Subcutaneous abdominal adipose tissue (tissue), 5 donors: Measurements from ENCODE around the gene NEK10.
"Not testable (repeated sequence)": the region's sequence is repeated elsewhere in the genome, so short reads cannot be mapped to it uniquely, and the experiment has no call there.

ENCODE experiments used
- H3K27ac ChIP-seq: one replicate; pipeline ENCODE4 v1.7.0; 2013; ENCODE audit warnings: low read depth, mild to moderate bottlenecking, inconsistent platforms, low read length, moderate library complexity
- H3K27me3 ChIP-seq, 5 donors: one replicate each; pipeline ENCODE4 v1.7.0; 2013; ENCODE audit warnings: low read length in 5 of 5, inconsistent platforms in 1 of 5; ENCODE audit not compliant: control insufficient read depth in 5 of 5, insufficient read depth in 4 of 5
- H3K36me3 ChIP-seq, 5 donors: one replicate each; pipeline ENCODE4 v1.7.0; 2013; ENCODE audit warnings: low read length in 5 of 5; ENCODE audit not compliant: control insufficient read depth in 5 of 5, insufficient read depth in 5 of 5
- H3K4me1 ChIP-seq, 5 donors: one replicate each; pipeline ENCODE4 v1.7.0; 2013; ENCODE audit warnings: low read length in 5 of 5, mild to moderate bottlenecking in 3 of 5, moderate library complexity in 1 of 5; ENCODE audit not compliant: control insufficient read depth in 5 of 5, insufficient read depth in 5 of 5
- H3K4me3 ChIP-seq, 5 donors: one replicate each; pipeline ENCODE4 v1.7.0; 2013; ENCODE audit warnings: low read length in 5 of 5, low read depth in 1 of 5
- H3K9ac ChIP-seq, 5 donors: one replicate each; pipeline ENCODE4 v1.7.0; 2013; ENCODE audit warnings: low read length in 5 of 5, mild to moderate bottlenecking in 4 of 5, moderate library complexity in 3 of 5
- H3K9me3 ChIP-seq, 5 donors: one replicate each; pipeline ENCODE4 v1.7.0; 2013; ENCODE audit warnings: low read length in 5 of 5; ENCODE audit not compliant: control insufficient read depth in 5 of 5
- donor health status: healthy.
- donor health status: healthy.
- donor health status: healthy.
- donor health status: healthy.
- donor health status: healthy.

The NEK10 gene

GRCh38 chr3:27319304-27319703, 49.9 kb downstream of the NEK10 start:
- no peaks in the 10 kb centered on the region for H3K27me3 ChIP-seq
- no peak overlapping the region for H3K27ac ChIP-seq
- peaks cover 0 to 9% (median 0%) of the 10 kb centered on the region in 5 donors for H3K4me1 ChIP-seq

GRCh38 chr3:27317096-27317495, 52.1 kb downstream of the NEK10 start:
- Histone ChIP-seq H3K4me1 (peaks cover 0 to 9% (median 0%) of the 10 kb centered on the region in 5 donors), H3K4me3 (no peak overlapping the region), H3K9ac (no peak overlapping the region), H3K27ac (no peak overlapping the region), H3K36me3 (no peaks in the 10 kb centered on the region), H3K27me3 (no peaks in the 10 kb centered on the region), H3K9me3 (no peaks in the 10 kb centered on the region)

More at GRCh38 chr3:27319304-27319703, 49.9 kb downstream of the NEK10 start:
- no peak overlapping the region for H3K9ac ChIP-seq
- no peaks in the 10 kb centered on the region for H3K36me3 ChIP-seq
- no peak overlapping the region for H3K4me3 ChIP-seq
- no peaks in the 10 kb centered on the region for H3K9me3 ChIP-seq

- H3K4me3 ChIP-seq, result no peak overlapping the region
- no peaks in the 10 kb centered on the region for H3K9me3 ChIP-seq
- no peak overlapping the region for H3K27ac ChIP-seq
- H3K27me3 ChIP-seq, result no peaks in the 10 kb centered on the region
- H3K9ac ChIP-seq, result no peak overlapping the region
- no peaks in the 10 kb centered on the region for H3K36me3 ChIP-seq
- H3K4me1 ChIP-seq, result peaks cover 0 to 7% (median 0%) of the 10 kb centered on the region in 5 donors
These were observed 54.2 kb downstream of the NEK10 start for GRCh38 chr3:27315003-27315402.

- H3K36me3 ChIP-seq, result no peaks in the 10 kb centered on the region
- H3K27ac ChIP-seq, result no peak overlapping the region
- H3K27me3 ChIP-seq, result no peaks in the 10 kb centered on the region
- no peaks in the 10 kb centered on the region for H3K9me3 ChIP-seq
- H3K4me3 ChIP-seq, result no peak overlapping the region
- H3K9ac ChIP-seq, result no peak overlapping the region
- no peaks in the 10 kb centered on the region for H3K4me1 ChIP-seq
These were observed 57.0 kb downstream of the NEK10 start for GRCh38 chr3:27312044-27312668.

DNA sequence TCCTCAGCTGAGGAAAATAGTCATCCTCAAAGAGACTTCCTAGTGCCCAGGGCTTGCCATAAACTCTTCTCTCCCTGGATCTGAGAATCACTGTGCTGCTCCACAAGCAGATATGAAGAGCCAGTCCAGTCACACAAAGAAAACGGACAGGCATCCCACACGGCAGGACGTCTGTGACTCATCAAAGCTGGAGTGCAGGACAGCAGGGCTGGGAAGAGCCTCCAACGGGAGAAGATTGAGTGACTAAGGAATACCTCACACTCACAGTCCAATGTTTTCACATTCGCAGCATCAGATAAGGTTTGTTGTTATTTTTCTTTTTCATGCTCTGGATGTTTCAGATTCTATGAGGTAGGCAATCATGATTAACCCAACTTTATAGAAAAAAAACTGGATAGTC, 57.8 kb downstream of the NEK10 start:
- no peaks in the 10 kb centered on the region for H3K27me3 ChIP-seq
- H3K4me1 ChIP-seq, result no peaks in the 10 kb centered on the region
- no peak overlapping the region for H3K27ac ChIP-seq
- no peaks in the 10 kb centered on the region for H3K36me3 ChIP-seq
- H3K9ac ChIP-seq, result no peak overlapping the region
- H3K9me3 ChIP-seq, result no peaks in the 10 kb centered on the region
- no peak overlapping the region for H3K4me3 ChIP-seq

- Histone ChIP-seq H3K4me1 (no peaks in the 10 kb centered on the region), H3K27ac (no peak overlapping the region), H3K9ac (no peak overlapping the region), H3K4me3 (no peak overlapping the region), H3K36me3 (no peaks in the 10 kb centered on the region), H3K27me3 (no peaks in the 10 kb centered on the region), H3K9me3 (no peaks in the 10 kb centered on the region)
These were observed 58.5 kb downstream of the NEK10 start for GRCh38 chr3:27310688-27311087.

- H3K36me3 ChIP-seq, result no peaks in the 10 kb centered on the region
- no peaks in the 10 kb centered on the region for H3K4me1 ChIP-seq
- no peak overlapping the region for H3K9ac ChIP-seq
- H3K27ac ChIP-seq, result no peak overlapping the region
- no peak overlapping the region for H3K4me3 ChIP-seq
- H3K9me3 ChIP-seq, result no peaks in the 10 kb centered on the region
- no peaks in the 10 kb centered on the region for H3K27me3 ChIP-seq
These were observed 61.6 kb downstream of the NEK10 start for GRCh38 chr3:27307566-27307965.

GRCh38 chr3:27302891-27303290, 66.3 kb downstream of the NEK10 start:
- no peaks in the 10 kb centered on the region for H3K27me3 ChIP-seq
- peaks cover 0 to 3% (median 0%) of the 10 kb centered on the region in 5 donors for H3K9me3 ChIP-seq
- H3K27ac ChIP-seq, result no peak overlapping the region
- no peaks in the 10 kb centered on the region for H3K36me3 ChIP-seq
- H3K4me3 ChIP-seq, result no peak overlapping the region
- H3K9ac ChIP-seq, result no peak overlapping the region
- no peaks in the 10 kb centered on the region for H3K4me1 ChIP-seq

DNA sequence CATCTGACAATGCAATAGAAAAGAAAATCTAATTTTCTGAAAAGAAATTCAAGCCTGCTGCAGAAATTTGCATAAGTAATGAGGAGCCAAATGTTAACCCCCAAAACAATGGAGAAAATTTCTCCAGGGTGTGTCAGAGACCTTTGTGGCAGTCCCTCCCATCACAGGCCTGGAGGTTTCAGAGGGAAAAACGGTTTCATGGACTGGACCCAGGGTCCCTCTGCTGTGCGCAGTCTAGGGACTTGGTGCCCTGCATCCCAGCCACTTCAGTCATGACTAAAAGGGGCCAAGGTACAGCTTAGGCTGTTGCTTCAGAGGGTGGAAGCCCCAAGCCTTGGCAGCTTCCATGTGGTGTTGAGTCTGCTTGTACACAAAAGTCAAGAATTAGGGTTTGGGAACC, 70.2 kb downstream of the NEK10 start:
- H3K9me3 ChIP-seq, H3K36me3 ChIP-seq, H3K4me3 ChIP-seq, H3K27me3 ChIP-seq, H3K9ac ChIP-seq, H3K4me1 ChIP-seq, H3K27ac ChIP-seq: not testable (repeated sequence)

DNA sequence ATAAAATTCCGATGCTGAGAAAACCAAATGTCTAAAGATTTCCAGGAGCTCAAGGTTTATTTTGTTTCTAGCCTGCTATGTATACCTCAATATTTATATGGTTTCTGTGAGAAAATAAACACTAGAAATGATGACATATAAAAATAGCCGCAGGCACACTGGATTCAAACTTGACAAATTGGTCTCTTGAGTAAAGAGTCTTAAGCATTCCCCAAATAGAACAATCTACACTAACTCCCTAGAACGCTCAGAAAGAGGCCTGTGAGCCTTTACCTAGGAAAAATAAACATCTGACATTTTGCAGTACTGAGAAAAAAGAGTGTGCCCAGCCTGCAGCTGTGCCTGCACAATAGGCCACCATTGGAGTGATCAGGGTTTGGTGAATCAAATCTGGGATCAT, 75.2 kb downstream of the NEK10 start:
- Histone ChIP-seq H3K27me3 (no peaks in the 10 kb centered on the region), H3K27ac (no peak overlapping the region), H3K36me3 (no peaks in the 10 kb centered on the region)

More for the DNA sequence above, 75.2 kb downstream of the NEK10 start:
- peaks cover 0 to 3% (median 0%) of the 10 kb centered on the region in 5 donors for H3K4me1 ChIP-seq
- no peak overlapping the region for H3K4me3 ChIP-seq
- H3K9me3 ChIP-seq, result no peaks in the 10 kb centered on the region
- H3K9ac ChIP-seq, result no peak overlapping the region
